Cardiac atrium fibroblast (primary cell): ENCODE measurements around the gene ACE2. TPM values are rescaled to one million over a fixed set of nuclear protein-coding genes. Genes with fewer than 3 reads are reported as not detected.

ENCODE experiments used
- total RNA-seq: library from RNA; depleted of rRNA; stranded (reverse); fragments of >200 nt; gene quantifications from 2 replicates; pipeline ENCODE4 v1.2.3, GENCODE V29; 2015

ACE2 gene
- total RNA-seq, result 1.3 TPM in 1 of 2 replicates, not detected in the other

DNA sequence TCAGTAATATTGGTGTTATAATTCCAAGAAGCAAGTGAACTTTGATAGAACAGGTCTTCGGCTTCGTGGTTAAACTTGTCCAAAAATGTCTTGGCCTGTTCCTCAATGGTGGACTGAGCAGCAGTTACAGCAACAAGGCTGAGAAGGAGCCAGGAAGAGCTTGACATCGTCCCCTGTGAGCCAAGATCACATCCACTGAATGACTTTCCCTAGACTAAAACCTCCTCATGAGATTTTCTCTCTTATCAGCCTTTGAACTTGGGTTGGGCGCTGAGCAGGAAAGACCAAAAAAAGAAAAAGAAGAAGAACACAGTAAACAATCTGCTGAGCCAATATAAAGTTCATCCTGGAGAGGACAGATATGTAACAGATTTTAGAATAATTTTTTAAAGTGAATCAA lies at the start of gene ACE2:
ACE2 (minus strand) TSS at position 216 of the 400 bp plus-strand sequence; CDS start at position 167, 49 bp downstream.

Other genes with a start within 250 kb of the ACE2 start
- not detected in 2 replicates for gene VEGFD, start 216.5 kb downstream of the ACE2 start, total RNA-seq
- 31.1 and 37.3 TPM in 2 replicates for gene PIR, start 107.6 kb downstream of the ACE2 start, total RNA-seq
- gene BMX, start 100.2 kb downstream of the ACE2 start, total RNA-seq, result 2.9 and 4.4 TPM in 2 replicates
- not detected in 2 replicates for gene CLTRN, start 63.8 kb upstream of the ACE2 start, total RNA-seq
- 2.6 and 5.2 TPM in 2 replicates for gene CA5B, start 137.3 kb upstream of the ACE2 start, total RNA-seq
- 0.90 and 2.4 TPM in 2 replicates for gene ZRSR2, start 189.5 kb upstream of the ACE2 start, total RNA-seq